ENCODE results near the gene CYRIA. TPM values are rescaled to one million over a fixed set of nuclear protein-coding genes. Genes with fewer than 3 reads are reported as not detected.

The CYRIA gene
- total and polyA plus RNA-seq, 2 experiments from 2014 or later: 1.4 to 1.5 TPM

- Histone ChIP-seq H4K20me1 (ENCODE audit: insufficient read depth, poor library complexity, severe bottlenecking) (no peaks in the 10 kb centered on the region), H3K4me1 (ENCODE audit: insufficient read depth) (no peaks in the 10 kb centered on the region), H3K36me3 (replicated peaks; ENCODE audit: insufficient read depth, low read depth) (no peaks in the 10 kb centered on the region), H3K4me2 (no peak overlapping the region), H3K27ac (no peak overlapping the region), H3K4me3 (no peak overlapping the region), H2AFZ (no peak overlapping the region), H3K9me3 (ENCODE audit: low read depth) (peaks cover 7% of the 10 kb centered on the region), H3K79me2 (no peaks in the 10 kb centered on the region), H3K9me2 (replicated peaks; ENCODE audit: insufficient read depth) (no peaks in the 10 kb centered on the region), H3K27me3 (no peaks in the 10 kb centered on the region)
- no peak for DNase-seq (ENCODE audit: low spot score)
- TF ChIP-seq EZH2 (IDR thresholded peaks at IDR 0.05; ENCODE audit: borderline replicate concordance) (no peak), CTCF (IDR thresholded peaks at IDR 0.05; ENCODE audit: poor library complexity) (no peak), EZH2phosphoT487 (IDR thresholded peaks at IDR 0.05; ENCODE audit: low read depth, severe bottlenecking, unreplicated experiment) (no peak)
- 68% methylated on average over 1 of the region's 1 CpG for WGBS (ENCODE audit: low lambda C conversion rate, missing lambda C conversion rate)
These were observed 14.7 kb upstream of the CYRIA start for GRCh38 chr2:16680304-16680703.

GRCh38 chr2:16678964-16679363, 13.3 kb upstream of the CYRIA start:
- no peak overlapping the region for H3K4me3 ChIP-seq
- H4K20me1 ChIP-seq (ENCODE audit: insufficient read depth, poor library complexity, severe bottlenecking): no peaks in the 10 kb centered on the region
- peaks cover 7% of the 10 kb centered on the region for H3K9me3 ChIP-seq (ENCODE audit: low read depth)
- no peak for DNase-seq (ENCODE audit: low spot score)
- H3K36me3 ChIP-seq (replicated peaks; ENCODE audit: insufficient read depth, low read depth): no peaks in the 10 kb centered on the region
- no peak overlapping the region for H2AFZ ChIP-seq
- TF ChIP-seq EZH2 (IDR thresholded peaks at IDR 0.05; ENCODE audit: borderline replicate concordance) (no peak), CTCF (IDR thresholded peaks at IDR 0.05; ENCODE audit: poor library complexity) (no peak), EZH2phosphoT487 (IDR thresholded peaks at IDR 0.05; ENCODE audit: low read depth, severe bottlenecking, unreplicated experiment) (no peak)
- no peak overlapping the region for H3K27ac ChIP-seq
- 80% methylated on average over 4 of the region's 4 CpGs for WGBS (ENCODE audit: low lambda C conversion rate, missing lambda C conversion rate)
- no peaks in the 10 kb centered on the region for H3K27me3 ChIP-seq
- no peak overlapping the region for H3K4me2 ChIP-seq
- no peaks in the 10 kb centered on the region for H3K79me2 ChIP-seq
- H3K9me2 ChIP-seq (replicated peaks; ENCODE audit: insufficient read depth): no peaks in the 10 kb centered on the region
- no peaks in the 10 kb centered on the region for H3K4me1 ChIP-seq (ENCODE audit: insufficient read depth)

GRCh38 chr2:16677875-16678274, 12.2 kb upstream of the CYRIA start:
- H3K4me2 ChIP-seq: no peak overlapping the region
- peaks cover 7% of the 10 kb centered on the region for H3K9me3 ChIP-seq (ENCODE audit: low read depth)
- no peaks in the 10 kb centered on the region for H3K4me1 ChIP-seq (ENCODE audit: insufficient read depth)
- no peak for TF ChIP-seq CTCF (IDR thresholded peaks at IDR 0.05; ENCODE audit: poor library complexity)
- TF ChIP-seq EZH2 (IDR thresholded peaks at IDR 0.05; ENCODE audit: borderline replicate concordance): no peak
- TF ChIP-seq EZH2phosphoT487 (IDR thresholded peaks at IDR 0.05; ENCODE audit: low read depth, severe bottlenecking, unreplicated experiment): no peak
- H3K27me3 ChIP-seq: no peaks in the 10 kb centered on the region
- H3K4me3 ChIP-seq: no peak overlapping the region
- H3K27ac ChIP-seq: no peak overlapping the region
- H4K20me1 ChIP-seq (ENCODE audit: insufficient read depth, poor library complexity, severe bottlenecking): no peaks in the 10 kb centered on the region
- no peaks in the 10 kb centered on the region for H3K79me2 ChIP-seq
- WGBS (ENCODE audit: low lambda C conversion rate, missing lambda C conversion rate): 96% methylated on average over 1 of the region's 1 CpG
- H3K36me3 ChIP-seq (replicated peaks; ENCODE audit: insufficient read depth, low read depth): no peaks in the 10 kb centered on the region
- DNase-seq (ENCODE audit: low spot score): no peak
- H2AFZ ChIP-seq: no peak overlapping the region
- no peaks in the 10 kb centered on the region for H3K9me2 ChIP-seq (replicated peaks; ENCODE audit: insufficient read depth)

- Histone ChIP-seq H3K4me2 (no peak overlapping the region), H2AFZ (no peak overlapping the region), H3K27me3 (no peaks in the 10 kb centered on the region), H3K4me1 (ENCODE audit: insufficient read depth) (no peaks in the 10 kb centered on the region), H3K79me2 (no peaks in the 10 kb centered on the region), H4K20me1 (ENCODE audit: insufficient read depth, poor library complexity, severe bottlenecking) (no peaks in the 10 kb centered on the region), H3K9me2 (replicated peaks; ENCODE audit: insufficient read depth) (no peaks in the 10 kb centered on the region), H3K27ac (no peak overlapping the region), H3K36me3 (replicated peaks; ENCODE audit: insufficient read depth, low read depth) (no peaks in the 10 kb centered on the region), H3K9me3 (ENCODE audit: low read depth) (peaks cover 7% of the 10 kb centered on the region), H3K4me3 (no peak overlapping the region)
- no peak for DNase-seq (ENCODE audit: low spot score)
- WGBS (ENCODE audit: low lambda C conversion rate, missing lambda C conversion rate): 88% methylated on average over 3 of the region's 3 CpGs
- TF ChIP-seq CTCF (IDR thresholded peaks at IDR 0.05; ENCODE audit: poor library complexity): no peak
- TF ChIP-seq EZH2 (IDR thresholded peaks at IDR 0.05; ENCODE audit: borderline replicate concordance): no peak
- TF ChIP-seq EZH2phosphoT487 (IDR thresholded peaks at IDR 0.05; ENCODE audit: low read depth, severe bottlenecking, unreplicated experiment): no peak
These were observed 10.1 kb upstream of the CYRIA start for GRCh38 chr2:16675781-16676180.
